Measurements from ENCODE around the gene MAP4K2. TPM values are rescaled to one million over a fixed set of nuclear protein-coding genes. Genes with fewer than 3 reads are reported as not detected.

The MAP4K2 gene
- total and polyA plus RNA-seq, 9 of the 15 experiments (the other 6 are each of a cell fraction or from before 2014, with no cell fraction given): 0.13 to 14.5 (median 7.3) TPM

DNA sequence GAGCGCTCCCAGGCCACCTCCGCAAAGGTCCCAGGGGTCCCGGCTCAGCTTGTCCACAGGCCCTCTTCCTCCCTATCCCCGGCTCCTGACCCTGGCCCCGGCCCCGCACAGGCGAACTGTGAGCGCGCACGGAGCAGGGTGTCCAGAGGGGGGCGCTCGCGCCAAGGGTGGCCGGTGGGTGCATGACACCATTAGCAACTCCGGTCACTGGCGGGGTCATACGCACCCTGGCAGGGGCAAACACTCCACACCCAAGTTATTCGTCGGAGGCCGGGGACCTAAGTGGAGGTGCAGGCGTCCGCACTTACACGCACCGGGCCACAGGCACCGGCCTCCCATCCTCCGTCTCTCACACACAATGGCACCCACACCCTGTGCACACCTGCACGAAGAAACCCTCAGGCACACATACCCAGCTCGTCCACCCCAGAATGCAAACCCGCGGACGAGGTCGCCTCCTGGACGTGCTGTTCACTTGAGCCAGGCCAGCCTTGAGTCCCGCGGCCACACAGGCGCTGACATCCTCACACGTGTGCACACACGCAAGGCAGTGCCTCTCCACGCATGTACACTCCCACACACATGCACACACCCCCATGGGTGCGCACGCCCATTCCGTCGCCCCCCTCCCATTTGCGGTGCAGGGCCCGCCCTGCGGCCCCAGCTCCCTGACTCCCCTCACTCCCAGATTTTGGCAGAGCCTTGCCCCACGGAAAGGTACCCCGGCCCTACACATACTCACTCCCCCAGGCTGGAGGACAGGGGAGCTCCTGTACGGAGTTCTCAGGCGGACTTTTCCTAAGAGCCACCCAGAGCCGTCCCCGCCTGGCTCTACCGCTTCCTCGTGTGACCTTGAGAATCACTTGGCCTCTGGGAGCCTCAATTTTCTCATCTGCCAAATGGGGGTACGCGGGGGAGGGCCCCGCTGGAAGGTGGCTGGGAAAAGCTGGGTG lies 59.1 kb downstream of the MAP4K2 start, which contains the start of gene RASGRP2 (continued):
- TF ChIP-seq ZNF384 (IDR thresholded peaks at IDR 0.05; ENCODE audit: low read depth, low read length) (0 out of 2 replicates have a peak, but pooled peaks have one; percentile 12), ZNF184 (CRISPR knock-in tag; IDR thresholded peaks at IDR 0.05) (no peak), PCBP1 (IDR thresholded peaks at IDR 0.05; ENCODE audit: low read depth, low read length, poor library complexity, severe bottlenecking) (peak; percentile 18), MAZ (CRISPR knock-in tag; conservative IDR thresholded peaks at IDR 0.05 in 1 of 2, IDR thresholded peaks at IDR 0.05 in 1 of 2) (peak; percentile 28 to 75; a peak in 2 of 4 replicates), NR2C2 (CRISPR knock-in tag; IDR thresholded peaks at IDR 0.05) (peak; percentile 87), NR2C2 (tag; IDR thresholded peaks at IDR 0.05) (peak; percentile 73)
- TF ChIP-seq, protein P1, sequence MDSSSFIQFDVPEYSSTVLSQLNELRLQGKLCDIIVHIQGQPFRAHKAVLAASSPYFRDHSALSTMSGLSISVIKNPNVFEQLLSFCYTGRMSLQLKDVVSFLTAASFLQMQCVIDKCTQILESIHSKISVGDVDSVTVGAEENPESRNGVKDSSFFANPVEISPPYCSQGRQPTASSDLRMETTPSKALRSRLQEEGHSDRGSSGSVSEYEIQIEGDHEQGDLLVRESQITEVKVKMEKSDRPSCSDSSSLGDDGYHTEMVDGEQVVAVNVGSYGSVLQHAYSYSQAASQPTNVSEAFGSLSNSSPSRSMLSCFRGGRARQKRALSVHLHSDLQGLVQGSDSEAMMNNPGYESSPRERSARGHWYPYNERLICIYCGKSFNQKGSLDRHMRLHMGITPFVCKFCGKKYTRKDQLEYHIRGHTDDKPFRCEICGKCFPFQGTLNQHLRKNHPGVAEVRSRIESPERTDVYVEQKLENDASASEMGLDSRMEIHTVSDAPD (CRISPR knock-in tag; IDR thresholded peaks at IDR 0.05): no peak
- TF ChIP-seq, protein P2, sequence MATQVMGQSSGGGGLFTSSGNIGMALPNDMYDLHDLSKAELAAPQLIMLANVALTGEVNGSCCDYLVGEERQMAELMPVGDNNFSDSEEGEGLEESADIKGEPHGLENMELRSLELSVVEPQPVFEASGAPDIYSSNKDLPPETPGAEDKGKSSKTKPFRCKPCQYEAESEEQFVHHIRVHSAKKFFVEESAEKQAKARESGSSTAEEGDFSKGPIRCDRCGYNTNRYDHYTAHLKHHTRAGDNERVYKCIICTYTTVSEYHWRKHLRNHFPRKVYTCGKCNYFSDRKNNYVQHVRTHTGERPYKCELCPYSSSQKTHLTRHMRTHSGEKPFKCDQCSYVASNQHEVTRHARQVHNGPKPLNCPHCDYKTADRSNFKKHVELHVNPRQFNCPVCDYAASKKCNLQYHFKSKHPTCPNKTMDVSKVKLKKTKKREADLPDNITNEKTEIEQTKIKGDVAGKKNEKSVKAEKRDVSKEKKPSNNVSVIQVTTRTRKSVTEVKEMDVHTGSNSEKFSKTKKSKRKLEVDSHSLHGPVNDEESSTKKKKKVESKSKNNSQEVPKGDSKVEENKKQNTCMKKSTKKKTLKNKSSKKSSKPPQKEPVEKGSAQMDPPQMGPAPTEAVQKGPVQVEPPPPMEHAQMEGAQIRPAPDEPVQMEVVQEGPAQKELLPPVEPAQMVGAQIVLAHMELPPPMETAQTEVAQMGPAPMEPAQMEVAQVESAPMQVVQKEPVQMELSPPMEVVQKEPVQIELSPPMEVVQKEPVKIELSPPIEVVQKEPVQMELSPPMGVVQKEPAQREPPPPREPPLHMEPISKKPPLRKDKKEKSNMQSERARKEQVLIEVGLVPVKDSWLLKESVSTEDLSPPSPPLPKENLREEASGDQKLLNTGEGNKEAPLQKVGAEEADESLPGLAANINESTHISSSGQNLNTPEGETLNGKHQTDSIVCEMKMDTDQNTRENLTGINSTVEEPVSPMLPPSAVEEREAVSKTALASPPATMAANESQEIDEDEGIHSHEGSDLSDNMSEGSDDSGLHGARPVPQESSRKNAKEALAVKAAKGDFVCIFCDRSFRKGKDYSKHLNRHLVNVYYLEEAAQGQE (IDR thresholded peaks at IDR 0.05; ENCODE audit: borderline replicate concordance): peak; percentile 52; the same call in 1 of the 2 replicates
- TF ChIP-seq, protein P2 (CRISPR knock-in tag; IDR thresholded peaks at IDR 0.05; ENCODE audit: low read depth): no peak
- TF ChIP-seq, protein P3, sequence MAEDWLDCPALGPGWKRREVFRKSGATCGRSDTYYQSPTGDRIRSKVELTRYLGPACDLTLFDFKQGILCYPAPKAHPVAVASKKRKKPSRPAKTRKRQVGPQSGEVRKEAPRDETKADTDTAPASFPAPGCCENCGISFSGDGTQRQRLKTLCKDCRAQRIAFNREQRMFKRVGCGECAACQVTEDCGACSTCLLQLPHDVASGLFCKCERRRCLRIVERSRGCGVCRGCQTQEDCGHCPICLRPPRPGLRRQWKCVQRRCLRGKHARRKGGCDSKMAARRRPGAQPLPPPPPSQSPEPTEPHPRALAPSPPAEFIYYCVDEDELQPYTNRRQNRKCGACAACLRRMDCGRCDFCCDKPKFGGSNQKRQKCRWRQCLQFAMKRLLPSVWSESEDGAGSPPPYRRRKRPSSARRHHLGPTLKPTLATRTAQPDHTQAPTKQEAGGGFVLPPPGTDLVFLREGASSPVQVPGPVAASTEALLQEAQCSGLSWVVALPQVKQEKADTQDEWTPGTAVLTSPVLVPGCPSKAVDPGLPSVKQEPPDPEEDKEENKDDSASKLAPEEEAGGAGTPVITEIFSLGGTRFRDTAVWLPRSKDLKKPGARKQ (CRISPR knock-in tag; IDR thresholded peaks at IDR 0.05): no peak
- TF ChIP-seq, protein P4, sequence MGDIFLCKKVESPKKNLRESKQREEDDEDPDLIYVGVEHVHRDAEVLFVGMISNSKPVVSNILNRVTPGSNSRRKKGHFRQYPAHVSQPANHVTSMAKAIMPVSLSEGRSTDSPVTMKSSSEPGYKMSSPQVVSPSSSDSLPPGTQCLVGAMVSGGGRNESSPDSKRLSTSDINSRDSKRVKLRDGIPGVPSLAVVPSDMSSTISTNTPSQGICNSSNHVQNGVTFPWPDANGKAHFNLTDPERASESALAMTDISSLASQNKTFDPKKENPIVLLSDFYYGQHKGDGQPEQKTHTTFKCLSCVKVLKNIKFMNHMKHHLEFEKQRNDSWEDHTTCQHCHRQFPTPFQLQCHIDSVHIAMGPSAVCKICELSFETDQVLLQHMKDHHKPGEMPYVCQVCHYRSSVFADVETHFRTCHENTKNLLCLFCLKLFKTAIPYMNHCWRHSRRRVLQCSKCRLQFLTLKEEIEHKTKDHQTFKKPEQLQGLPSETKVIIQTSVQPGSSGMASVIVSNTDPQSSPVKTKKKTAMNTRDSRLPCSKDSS (IDR thresholded peaks at IDR 0.05; ENCODE audit: low read depth, partially characterized antibody): no peak
- TF ChIP-seq, protein P5, sequence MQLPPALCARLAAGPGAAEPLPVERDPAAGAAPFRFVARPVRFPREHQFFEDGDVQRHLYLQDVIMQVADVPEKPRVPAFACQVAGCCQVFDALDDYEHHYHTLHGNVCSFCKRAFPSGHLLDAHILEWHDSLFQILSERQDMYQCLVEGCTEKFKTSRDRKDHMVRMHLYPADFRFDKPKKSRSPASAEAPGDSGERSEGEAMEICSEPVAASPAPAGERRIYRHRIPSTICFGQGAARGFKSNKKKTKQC (CRISPR knock-in tag; IDR thresholded peaks at IDR 0.05): no peak

Measured in K562 (cell line).